HG03108 (cell line): ENCODE measurements around the gene KCNMA1.

ENCODE experiments used
- ATAC-seq: cut with Tn5 transposase; IDR thresholded peaks from one replicate; pipeline ENCODE4 v1.9.1; 2021; ENCODE audit warnings: moderate library complexity; ENCODE audit not compliant: unreplicated experiment

Gene KCNMA1

DNA sequence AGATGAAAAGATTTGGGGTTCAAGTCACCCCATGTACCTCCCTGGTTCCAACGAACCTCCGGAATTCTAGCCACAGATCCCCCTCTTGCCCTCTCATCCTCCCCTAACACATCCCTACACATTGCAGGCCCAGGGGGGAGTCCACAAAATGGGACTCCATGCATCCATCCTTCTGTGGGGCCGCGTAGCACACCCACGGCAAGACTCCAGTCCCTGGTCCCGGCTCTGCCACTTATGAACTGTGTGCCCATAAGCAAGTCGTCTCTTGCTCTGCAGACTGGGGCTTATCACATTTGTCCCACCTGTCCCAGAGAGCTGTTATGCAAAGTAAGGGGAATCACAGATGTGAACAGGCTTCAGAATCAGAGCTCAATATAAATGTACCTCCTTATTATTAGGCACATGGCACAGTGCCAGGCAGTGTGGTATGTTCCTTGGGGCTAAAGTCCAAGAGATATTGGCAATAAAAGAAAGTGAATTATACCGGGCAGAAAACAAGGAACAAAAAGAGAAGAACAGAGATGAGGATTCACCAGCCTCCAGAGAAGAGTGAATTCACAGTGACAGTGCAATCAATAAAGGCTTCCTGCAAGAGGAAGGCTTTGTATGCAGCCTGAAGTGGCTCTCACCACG, 73.9 kb downstream of the KCNMA1 start:
- no peak for ATAC-seq

DNA sequence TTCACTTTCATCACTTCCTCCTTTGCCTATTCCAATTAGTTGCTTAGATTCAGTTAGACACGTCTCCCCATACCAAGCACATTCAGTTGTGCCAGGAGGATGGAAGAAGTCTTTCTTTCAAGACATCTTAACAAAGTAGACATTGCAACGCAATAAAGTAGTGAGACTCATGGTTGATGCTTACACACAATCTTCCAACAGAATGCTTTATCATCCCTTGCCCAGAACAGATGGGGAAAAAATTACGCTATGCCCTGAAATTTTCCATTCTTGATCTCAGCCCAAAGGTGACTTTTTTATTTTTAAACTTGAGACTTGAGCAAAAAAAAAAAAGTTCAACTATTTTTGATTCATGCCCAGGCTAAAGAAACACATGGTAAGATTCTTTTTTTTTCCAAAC, 74.9 kb downstream of the KCNMA1 start:
- ATAC-seq = no peak

DNA sequence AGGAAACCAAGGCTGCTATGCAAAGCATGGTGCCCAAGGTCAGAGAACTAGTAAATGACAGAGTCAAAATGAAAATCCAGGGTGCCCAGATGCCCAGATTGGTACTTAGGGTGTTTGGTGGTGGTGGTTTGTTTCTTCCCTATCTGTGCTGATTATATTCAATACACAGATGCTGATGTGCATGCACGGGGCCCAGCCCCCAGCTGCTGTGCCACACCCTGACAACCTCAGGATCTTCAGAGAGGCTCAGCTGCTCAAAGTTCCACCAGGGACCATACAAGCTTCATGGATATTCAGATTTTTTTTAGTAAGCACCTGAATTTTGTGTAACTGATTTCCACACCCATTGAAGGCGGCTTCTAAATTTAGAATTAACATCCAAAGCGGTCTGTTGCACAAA, 75.6 kb downstream of the KCNMA1 start:
- ATAC-seq = no peak

DNA sequence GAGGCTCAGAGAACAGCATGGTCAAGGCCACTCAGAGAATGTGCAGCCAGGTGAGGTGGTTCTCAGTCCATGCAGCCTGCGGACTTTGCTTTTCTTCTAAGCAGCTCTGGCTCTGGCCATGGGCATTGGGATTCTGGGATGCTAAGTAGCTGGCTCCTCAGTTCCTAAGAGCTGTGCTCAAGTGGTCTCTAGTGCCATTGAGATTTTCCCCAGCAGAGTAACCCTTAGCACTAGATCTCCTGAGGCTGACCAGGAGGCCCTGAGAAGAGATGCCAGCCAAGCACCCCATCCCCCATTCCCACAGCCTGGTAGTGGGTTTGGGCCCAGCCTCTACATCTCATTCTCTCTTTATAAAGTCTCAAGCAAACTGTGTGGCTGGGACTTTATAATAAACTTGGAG, 77.1 kb downstream of the KCNMA1 start:
- no peak for ATAC-seq

DNA sequence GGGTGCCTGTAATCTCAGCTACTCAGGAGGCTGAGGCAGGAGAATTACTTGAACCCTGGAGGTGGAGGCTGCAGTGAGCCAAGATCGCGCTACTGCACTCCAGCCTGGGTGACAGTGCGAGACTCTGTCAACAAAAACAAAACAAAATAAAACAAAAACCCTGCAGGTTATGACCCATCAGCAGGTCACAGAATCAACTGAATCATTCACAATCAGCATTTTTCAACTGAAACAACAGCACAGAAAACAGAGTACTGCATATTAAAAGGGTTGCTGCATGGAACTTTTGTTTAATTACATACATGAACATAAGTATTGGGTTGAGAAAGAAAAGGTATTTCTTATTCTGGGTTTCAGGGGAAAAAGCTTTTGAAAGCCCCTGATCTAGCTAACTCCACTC, 77.6 kb downstream of the KCNMA1 start:
- ATAC-seq = no peak

DNA sequence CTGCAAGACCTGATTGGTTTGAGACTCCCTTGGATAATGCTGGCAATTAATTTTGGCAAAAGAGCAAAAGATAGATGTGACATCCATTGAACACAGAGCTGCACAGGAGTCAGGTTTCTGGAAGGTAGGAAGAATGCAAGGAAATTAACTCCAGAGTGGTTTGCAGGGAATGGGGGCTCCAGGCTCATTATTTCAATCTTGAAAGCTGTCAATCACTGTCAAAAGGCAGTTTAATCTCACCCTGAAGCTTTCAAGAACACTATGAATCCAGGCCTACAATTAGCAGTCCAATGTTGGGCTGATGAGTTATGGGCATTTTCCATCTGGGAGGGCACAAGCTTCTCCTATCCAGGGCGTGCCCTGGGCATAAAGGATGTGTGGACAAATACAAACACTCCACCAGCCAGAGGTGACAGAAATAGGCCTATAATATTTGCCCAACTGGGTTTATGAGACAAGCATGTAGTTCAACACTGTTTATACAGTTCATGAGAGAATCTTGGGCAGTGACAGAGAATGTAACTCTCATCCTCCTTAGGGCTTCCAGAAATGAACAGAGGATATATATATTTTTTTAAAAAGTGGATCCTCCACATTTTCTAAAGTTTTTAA, 80.5 kb downstream of the KCNMA1 start:
- no peak for ATAC-seq

DNA sequence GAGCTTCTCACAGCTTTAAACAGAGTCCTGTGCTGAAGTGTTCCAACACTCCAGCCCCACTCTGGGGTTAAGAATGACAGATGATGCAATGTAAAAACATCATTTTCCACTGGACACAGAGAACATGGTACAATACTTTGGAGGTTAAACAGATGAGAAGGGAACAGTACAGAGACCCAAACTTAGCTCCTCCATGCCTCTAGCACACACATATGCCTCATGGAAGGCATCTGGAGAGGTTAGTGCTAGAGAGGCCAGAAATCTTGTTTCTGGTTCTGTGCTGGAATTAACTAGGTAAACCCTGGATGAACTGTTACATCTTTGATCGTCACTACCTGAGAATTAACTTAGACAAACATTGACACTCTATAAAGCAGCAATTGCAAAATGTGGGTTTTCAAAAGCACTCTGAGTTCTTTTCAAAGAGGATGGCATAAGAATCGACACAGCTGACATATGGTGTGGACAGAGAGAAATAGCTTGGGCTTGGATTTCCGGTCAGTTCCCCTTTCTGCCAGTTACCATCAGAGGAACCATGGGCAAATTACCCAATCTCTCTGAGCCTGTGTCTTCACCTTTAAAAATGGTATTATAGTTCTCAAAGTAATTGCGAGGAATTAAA, 81.9 kb downstream of the KCNMA1 start:
- no peak for ATAC-seq

DNA sequence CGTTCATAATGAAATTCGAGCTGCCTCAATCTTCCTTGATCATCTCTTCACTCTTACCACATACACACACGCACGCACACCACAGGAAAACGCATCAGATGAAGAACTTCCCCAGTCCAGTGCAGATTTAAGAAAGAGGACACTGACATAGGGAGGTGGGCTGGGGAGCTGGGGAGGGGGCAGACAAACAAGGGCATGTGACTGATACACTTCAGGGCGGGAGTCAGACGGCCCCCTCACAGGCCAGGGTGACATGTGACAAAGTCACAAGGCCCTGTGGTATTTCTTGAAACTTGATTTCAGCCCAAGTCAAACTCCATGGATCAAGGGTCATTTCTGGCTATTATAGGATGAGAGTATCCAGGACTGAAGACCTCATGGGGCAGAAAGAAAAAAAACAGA, 82.6 kb downstream of the KCNMA1 start:
- no peak for ATAC-seq

DNA sequence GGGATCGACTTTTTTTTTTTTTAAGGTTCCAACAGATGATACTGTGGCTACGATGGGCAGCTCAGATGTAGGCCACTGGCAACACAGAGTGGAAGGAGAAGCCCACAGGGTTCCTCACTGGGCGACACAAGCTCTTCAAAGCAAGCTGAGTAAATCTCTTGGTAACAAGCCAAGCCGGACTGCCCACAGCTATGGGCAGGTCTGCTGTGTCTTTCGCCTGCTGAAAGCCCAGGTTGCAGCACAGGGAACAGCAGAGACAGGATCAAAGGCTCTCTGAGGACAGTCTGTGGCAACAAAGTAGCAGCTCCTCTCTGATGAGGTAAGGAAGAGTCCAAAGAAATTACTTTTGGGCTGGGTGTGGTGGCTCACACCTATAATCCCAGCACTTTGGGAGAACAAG, 83.6 kb downstream of the KCNMA1 start:
- ATAC-seq = no peak

DNA sequence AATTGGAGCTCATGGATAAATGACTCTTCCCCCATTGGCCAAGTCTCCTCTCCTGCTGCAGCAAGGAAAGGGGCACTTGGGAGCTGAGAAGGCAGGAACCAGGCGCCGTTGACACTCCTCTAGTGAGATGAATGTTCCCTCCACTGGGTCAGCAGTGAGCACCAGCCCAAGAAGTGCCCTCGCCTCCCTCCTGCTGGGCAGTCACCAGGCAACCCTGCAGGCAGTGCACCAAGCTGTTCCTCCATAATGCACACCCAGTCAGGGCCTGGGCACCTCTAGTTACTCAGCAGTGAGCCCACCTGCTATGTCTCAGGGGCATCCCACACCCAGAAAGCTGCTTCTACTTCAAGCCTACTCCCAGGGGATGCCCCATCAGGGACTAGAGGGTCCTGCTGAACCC, 84.3 kb downstream of the KCNMA1 start:
- no peak for ATAC-seq

DNA sequence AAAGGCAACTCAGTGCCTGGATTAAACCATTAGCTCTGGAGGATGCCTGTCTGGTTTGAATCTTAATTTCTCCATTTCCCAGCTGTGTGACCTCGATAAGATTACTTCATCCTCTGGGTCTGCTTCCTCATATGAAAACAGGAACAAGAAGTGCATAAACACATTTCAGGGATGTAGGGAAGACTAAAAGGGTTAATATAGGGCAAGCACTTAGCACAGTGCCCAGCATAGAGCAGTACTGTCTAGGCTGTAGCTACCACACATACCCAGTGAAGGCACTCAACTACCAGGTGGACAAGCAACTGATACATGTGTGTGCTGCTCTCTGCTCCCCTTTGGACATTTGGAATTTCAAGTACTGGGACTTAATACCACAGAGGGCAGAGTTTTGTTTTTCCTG, 85.4 kb downstream of the KCNMA1 start:
- ATAC-seq = no peak

DNA sequence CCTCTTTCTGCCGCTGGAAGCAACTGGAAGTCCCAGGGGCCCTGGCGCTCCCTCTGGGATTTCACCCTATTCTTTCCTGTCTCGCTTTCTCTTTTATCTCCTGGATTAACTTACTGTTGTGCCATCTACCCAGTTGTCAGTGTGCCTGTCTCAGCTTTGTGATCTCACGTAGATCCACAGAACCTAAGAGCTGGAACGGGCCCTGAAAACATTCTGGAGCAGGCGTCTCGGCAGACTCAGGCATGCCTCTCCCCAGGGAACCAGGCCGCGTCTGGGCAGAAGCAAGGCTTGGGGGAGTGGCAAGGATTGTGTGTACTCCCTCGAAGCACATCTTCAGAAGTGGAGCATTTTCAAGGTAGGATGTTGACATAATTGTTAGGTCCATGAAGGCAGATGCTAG, 87.2 kb downstream of the KCNMA1 start:
- no peak for ATAC-seq

DNA sequence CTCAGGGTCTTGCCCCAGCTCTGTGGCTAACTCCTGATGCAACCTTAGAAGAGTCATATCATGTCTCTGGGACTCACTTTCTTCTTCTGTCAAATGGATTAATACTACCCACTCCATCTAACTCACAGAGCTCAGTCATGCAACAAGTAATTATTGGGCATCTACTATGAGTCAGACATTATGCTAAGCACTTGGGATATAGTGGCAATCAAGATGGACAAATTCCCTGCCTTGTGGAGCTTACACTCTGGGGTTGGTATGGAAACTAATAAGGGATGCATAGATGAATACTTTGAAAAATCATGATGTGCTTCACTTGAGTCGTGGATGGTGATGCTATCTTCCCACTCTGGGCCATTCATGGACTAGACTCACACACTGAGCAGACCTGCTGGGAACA, 88.9 kb downstream of the KCNMA1 start:
- no peak for ATAC-seq

DNA sequence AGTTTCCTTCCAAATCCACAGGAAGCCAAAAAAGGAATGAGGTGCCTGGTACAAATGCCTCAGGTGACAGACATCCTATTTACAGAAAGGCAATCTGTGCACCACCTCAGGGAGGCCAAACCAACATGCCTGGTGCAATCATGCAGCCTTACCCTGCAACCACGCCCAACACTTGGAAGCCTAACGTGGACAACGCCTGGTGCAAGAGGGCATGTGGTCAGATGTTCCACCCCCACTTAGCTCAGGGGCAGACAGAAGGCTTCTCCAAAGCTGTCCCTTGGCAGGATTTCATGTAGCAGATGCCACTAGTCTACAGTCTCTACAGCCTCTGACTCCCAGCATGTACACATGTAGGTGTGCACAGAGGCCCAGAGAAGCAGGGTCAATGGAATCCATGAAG, 89.5 kb downstream of the KCNMA1 start:
- no peak for ATAC-seq

DNA sequence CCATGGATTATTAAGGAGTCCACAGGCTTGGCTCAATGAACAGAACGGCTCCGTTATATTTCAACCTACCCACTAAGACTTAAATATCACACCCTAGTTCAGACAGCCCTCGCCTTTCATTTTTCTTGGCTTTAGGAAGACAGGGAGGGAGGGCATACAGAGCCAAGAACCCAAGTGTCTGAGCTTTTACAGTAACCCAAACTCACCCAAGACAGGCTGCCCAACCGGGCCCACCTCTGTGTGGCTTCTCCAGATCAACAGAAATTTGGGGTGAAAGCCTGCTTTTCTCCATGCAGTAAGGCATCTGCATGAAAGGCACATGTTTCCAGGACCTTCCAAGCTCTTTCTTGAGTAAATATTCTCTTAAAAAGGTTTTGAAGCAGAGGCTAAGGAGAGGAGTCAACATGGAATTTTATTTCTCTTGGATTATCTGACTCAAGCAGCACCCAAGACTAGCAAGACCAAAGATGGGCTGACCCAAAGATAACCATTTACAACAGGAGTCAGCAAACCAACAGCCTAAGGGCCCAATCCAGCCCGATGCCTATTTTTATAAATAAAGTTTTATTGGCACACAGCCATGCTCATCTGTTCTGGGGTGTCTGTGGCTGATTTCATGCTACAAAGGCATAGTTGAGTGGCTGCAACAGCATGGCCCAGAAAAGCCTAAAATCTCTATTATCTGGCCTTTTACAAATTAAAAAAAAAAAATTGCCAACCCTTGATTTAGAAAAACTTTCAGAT, 90.1 kb downstream of the KCNMA1 start:
- ATAC-seq = no peak

DNA sequence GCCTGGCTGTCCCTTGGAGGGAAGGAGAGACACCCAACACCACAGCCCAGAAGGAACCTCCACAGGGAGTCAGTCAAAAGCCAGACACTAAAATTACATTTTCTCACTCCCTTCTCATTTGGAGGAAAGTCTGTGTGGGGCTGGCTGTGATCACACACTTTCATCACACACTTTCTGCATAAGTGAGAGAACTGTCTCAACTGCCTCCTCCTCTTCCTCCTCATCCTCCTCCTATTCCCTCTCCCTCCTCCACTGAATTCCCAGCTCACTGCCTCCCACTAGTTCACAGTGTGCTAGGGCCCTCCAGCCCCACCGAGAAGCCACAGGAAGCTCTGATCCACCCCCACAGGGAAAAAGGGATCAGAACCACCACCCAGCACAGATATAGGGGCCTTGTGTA, 91.6 kb downstream of the KCNMA1 start:
- no peak for ATAC-seq

DNA sequence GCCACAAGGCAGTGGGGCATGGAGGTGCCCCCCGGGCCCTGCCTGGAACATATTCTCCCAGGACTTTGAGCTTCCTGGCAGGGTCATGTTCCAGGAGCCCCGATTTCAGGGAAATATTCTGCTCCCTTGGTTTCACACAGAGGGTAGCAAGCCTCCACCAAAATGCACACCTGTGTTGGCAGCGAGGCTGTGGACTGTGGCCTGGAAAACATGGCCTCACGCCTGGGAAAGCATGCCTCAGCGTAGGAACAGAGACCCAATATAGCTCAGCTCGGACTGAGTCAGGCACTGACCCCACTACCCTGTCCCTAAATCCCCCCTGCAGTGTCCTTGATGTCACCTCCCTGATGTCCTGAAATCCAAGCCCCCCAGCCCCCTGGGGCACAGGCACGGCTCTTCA, 92.0 kb downstream of the KCNMA1 start:
- ATAC-seq = no peak

DNA sequence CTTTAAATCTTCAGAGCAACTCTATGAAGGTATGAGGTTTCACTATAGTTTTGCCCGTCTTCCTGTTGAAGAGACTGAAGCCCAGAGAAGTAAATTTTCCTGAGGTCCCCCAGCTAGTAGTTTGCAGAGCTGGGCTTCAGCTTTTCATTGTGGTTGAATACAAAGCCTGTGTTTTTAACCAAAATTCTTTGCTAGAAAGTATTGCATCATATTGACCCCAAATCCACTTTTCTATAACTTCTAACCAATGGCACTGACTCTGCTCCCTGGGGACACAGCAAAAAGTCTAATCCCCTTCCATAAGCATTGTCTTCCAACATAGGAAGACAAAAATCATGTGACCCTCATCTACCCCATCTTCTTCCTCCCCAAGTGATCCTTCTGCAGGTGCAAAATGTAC, 93.0 kb downstream of the KCNMA1 start:
- no peak for ATAC-seq

DNA sequence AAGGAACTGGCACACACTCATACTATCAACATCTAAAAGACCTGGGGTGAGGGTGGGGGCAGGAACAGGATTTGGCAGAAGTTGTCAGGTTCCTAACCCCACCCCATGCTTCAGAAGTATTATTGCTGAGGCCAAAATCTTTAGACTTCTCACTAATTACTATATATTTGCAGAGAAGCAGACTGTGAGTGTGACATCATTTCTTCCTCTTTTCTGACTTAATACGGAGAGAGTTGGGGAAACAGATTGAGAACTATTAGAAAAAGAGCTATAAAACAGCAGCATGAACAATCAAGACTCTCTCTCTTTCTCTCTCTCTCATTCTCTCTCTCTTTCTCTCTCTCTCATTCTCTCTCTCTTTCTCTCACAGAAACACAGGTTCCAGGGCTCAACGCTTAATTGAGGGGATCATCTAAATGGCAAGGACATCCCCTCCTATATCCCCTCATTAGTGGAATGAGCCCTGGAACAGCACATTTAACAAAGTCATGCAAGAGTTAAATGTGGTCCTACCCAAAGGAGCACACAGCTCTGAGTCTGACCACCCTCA, 94.8 kb downstream of the KCNMA1 start:
- ATAC-seq = no peak

DNA sequence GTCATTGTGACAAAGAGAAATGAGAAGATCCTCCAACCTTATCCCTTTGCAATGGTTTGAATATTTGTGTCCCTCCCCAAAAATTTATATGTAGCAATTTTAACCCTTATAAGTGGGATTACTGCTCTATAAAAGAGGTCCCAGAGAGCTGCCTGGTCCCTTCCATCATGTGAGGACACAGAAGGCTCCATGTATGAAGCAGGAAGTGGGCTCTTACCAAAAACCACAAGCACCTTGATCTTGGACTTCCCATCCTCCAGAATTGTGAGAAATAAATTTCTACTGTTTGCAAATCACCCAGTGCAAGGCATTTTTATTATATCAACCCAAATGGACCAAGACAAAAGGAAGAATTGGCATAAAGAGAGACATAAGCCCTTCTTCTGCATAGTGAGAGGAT, 95.7 kb downstream of the KCNMA1 start:
- no peak for ATAC-seq

DNA sequence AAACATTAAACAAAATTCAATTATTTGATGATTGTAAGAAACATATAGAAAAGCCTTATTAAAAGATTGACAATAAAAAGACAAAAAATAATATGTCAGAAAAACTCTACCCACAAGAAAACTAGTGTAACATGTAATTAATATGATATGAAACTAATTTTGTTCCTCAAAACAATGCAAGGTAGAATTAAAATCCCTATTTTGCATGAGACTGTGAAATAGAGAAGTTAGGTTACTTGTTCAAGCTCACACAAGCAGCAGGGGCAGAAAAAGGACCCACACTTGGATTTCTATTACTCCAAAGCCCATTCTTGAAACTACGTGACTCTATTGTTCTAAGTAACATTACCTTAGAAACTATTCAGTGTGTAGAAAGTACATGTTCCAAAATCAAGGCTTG, 96.4 kb downstream of the KCNMA1 start:
- ATAC-seq = no peak
